ENCODE data around the gene ATP6V0A1. TPM values are rescaled to one million over a fixed set of nuclear protein-coding genes. Genes with fewer than 3 reads are reported as not detected.
"Not testable (repeated sequence)": the region's sequence is repeated elsewhere in the genome, so short reads cannot be mapped to it uniquely, and the experiment has no call there.

The ATP6V0A1 gene
- total RNA-seq, 2 experiments from 2014 or later = 5.8 to 7.1 TPM

- ATAC-seq (no peak), DNase-seq (no peak)
- ChIA-PET POLR2A (no interaction called here), CTCF (interaction anchor here (1.6 to 2.6 kb wide), 5 partner anchors 8 to 214 kb away, joined by 4 to 7 read pairs (median 7); no protein-coding TSS in a partner anchor)
- H3K36me3 Mint-ChIP-seq (ENCODE audit: low read depth) = no peaks in the 10 kb centered on the region
- no peaks in the 10 kb centered on the region for H3K27me3 Mint-ChIP-seq
- no peaks in the 10 kb centered on the region for H3K9me3 Mint-ChIP-seq
- intact Hi-C loops (cut with micrococcal nuclease) = no loop called here
- H3K4me3 Mint-ChIP-seq = no peak overlapping the region
- TF ChIP-seq, protein P1, sequence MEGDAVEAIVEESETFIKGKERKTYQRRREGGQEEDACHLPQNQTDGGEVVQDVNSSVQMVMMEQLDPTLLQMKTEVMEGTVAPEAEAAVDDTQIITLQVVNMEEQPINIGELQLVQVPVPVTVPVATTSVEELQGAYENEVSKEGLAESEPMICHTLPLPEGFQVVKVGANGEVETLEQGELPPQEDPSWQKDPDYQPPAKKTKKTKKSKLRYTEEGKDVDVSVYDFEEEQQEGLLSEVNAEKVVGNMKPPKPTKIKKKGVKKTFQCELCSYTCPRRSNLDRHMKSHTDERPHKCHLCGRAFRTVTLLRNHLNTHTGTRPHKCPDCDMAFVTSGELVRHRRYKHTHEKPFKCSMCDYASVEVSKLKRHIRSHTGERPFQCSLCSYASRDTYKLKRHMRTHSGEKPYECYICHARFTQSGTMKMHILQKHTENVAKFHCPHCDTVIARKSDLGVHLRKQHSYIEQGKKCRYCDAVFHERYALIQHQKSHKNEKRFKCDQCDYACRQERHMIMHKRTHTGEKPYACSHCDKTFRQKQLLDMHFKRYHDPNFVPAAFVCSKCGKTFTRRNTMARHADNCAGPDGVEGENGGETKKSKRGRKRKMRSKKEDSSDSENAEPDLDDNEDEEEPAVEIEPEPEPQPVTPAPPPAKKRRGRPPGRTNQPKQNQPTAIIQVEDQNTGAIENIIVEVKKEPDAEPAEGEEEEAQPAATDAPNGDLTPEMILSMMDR (IDR thresholded peaks at IDR 0.05) = no peak
- peaks cover 1% of the 10 kb centered on the region for H3K4me1 Mint-ChIP-seq (ENCODE audit: low read depth)
- no peak overlapping the region for H3K27ac Mint-ChIP-seq
Observed at GRCh38 chr17:42436391-42436790, 22.3 kb upstream of the ATP6V0A1 start.

- DNase-seq = peak; percentile 77
- intact Hi-C loops (cut with micrococcal nuclease) = loop anchor here (2.0 kb wide), 1 partner anchor 78 kb away; no protein-coding TSS in a partner anchor
Observed at GRCh38 chr17:42438600-42439567, 19.8 kb upstream of the ATP6V0A1 start.

DNA sequence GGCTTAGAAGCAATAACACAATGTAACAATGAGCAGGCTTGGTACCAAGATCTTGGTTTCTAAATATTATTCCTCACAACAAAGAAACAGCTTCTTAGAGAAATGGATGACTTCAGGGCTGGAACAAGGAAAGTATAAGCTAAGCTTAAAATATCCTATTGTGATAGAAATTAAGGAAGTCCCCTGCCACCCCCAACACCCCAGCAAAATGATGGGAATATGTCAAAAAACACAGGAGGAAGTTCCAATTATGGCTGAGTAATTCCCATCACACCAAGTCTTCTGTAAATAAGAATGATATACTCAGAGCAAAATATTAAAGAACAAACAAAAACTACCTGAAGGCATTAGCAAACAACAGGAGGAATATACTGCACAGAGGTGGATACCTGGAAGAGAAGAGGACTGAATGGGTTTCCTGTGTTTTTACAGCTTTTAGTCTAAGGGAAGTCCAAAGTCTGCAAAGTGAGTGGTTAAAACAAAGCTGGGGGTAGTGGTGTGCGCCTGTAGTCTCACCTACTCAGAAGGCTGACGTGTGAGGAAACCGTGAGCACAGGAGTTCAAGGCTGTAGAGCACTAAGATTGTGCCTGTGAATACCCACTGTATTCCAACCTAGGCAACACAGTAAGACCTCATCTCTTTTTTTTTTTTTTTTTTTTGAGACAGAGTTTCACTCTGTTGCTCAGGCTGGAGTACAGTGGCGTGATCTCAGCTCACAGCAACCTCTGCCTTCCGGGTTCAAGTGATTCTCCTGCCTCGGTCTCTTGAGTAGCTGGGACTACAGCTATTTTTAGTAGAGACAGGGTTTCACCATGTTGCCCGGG is 17.1 kb upstream of the ATP6V0A1 start:
- POLR2A ChIA-PET = interaction anchor here (0.6 to 0.9 kb wide), 3 partner anchors 65 to 136 kb away, joined by 3 to 4 read pairs (median 3); partner anchors contain the start of gene PSMC3IP
- intact Hi-C loops (cut with micrococcal nuclease) = no loop called here
- H3K36me3 Mint-ChIP-seq (ENCODE audit: low read depth) = no peaks in the 10 kb centered on the region
- CTCF ChIA-PET = interaction anchor here (0.6 to 3.5 kb wide), 9 partner anchors 9 to 172 kb away, joined by 3 to 34 read pairs (median 4); no protein-coding TSS in a partner anchor
- H3K9me3 Mint-ChIP-seq = no peaks in the 10 kb centered on the region
- no peak for DNase-seq
- no peak for ATAC-seq
- peaks cover 6% of the 10 kb centered on the region for H3K27me3 Mint-ChIP-seq
- peaks cover 11% of the 10 kb centered on the region for H3K4me1 Mint-ChIP-seq (ENCODE audit: low read depth)
- TF ChIP-seq, protein P1 (IDR thresholded peaks at IDR 0.05) = no peak
- H3K4me3 Mint-ChIP-seq = no peak overlapping the region
- H3K27ac Mint-ChIP-seq = no peak overlapping the region

More at GRCh38 chr17:42438600-42439567, 19.8 kb upstream of the ATP6V0A1 start:
- Mint-ChIP-seq H3K4me1 (ENCODE audit: low read depth) (peaks cover 7% of the 10 kb centered on the region), H3K27ac (no peak overlapping the region), H3K27me3 (peaks cover 4% of the 10 kb centered on the region), H3K9me3 (no peaks in the 10 kb centered on the region), H3K36me3 (ENCODE audit: low read depth) (no peaks in the 10 kb centered on the region), H3K4me3 (no peak overlapping the region)
- ChIA-PET CTCF (interaction anchor here (0.6 to 3.5 kb wide), 12 partner anchors 9 to 91 kb away, joined by 3 to 34 read pairs (median 4); no protein-coding TSS in a partner anchor), POLR2A (no interaction called here)
- TF ChIP-seq, protein P1 (IDR thresholded peaks at IDR 0.05) = peak; percentile 62
- peak; percentile 42 for ATAC-seq

GRCh38 chr17:42442196-42442565 is 16.5 kb upstream of the ATP6V0A1 start:
- ATAC-seq (no peak), DNase-seq (no peak)
- no peaks in the 10 kb centered on the region for H3K36me3 Mint-ChIP-seq (ENCODE audit: low read depth)
- intact Hi-C loops (cut with micrococcal nuclease) = no loop called here
- no peaks in the 10 kb centered on the region for H3K9me3 Mint-ChIP-seq
- POLR2A ChIA-PET = interaction anchor here (0.6 kb wide), 1 partner anchor 64 kb away, joined by 3 read pairs; no protein-coding TSS in a partner anchor
- no peak overlapping the region for H3K27ac Mint-ChIP-seq
- H3K27me3 Mint-ChIP-seq = peaks cover 6% of the 10 kb centered on the region
- TF ChIP-seq, protein P1 (IDR thresholded peaks at IDR 0.05) = no peak
- H3K4me1 Mint-ChIP-seq (ENCODE audit: low read depth) = peaks cover 11% of the 10 kb centered on the region
- no peak overlapping the region for H3K4me3 Mint-ChIP-seq
- CTCF ChIA-PET = interaction anchor here (1.5 to 3.5 kb wide), 5 partner anchors 18 to 120 kb away, joined by 3 to 34 read pairs (median 6); no protein-coding TSS in a partner anchor

- DNase-seq; POLR2A ChIA-PET; H3K4me3 Mint-ChIP-seq; H3K9me3 Mint-ChIP-seq; H3K4me1 Mint-ChIP-seq (ENCODE audit: low read depth); H3K36me3 Mint-ChIP-seq (ENCODE audit: low read depth); intact Hi-C loops (cut with micrococcal nuclease); H3K27ac Mint-ChIP-seq; H3K27me3 Mint-ChIP-seq; CTCF ChIA-PET; ATAC-seq: not testable (repeated sequence)
Observed at GRCh38 chr17:42449176-42449575, 9.5 kb upstream of the ATP6V0A1 start.

DNA sequence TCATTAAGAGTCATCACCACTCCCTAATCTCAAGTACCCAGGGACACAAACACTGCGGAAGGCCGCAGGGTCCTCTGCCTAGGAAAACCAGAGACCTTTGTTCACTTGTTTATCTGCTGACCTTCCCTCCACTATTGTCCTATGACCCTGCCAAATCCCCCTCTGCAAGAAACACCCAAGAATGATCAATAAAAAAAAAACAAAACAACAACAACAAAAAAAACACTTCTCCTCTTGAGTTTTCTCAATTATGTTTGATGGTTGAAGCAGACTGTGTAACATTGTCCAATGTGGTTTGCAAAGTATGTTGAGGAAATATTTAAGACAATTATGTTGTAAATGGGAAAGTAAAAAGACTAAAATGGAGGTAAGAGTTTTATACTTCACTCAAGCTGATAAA is 8.8 kb upstream of the ATP6V0A1 start:
- H3K4me3 Mint-ChIP-seq; H3K4me1 Mint-ChIP-seq (ENCODE audit: low read depth); ATAC-seq; intact Hi-C loops (cut with micrococcal nuclease); H3K36me3 Mint-ChIP-seq (ENCODE audit: low read depth); CTCF ChIA-PET; H3K9me3 Mint-ChIP-seq; POLR2A ChIA-PET; DNase-seq; H3K27ac Mint-ChIP-seq; H3K27me3 Mint-ChIP-seq: not testable (repeated sequence)

DNA sequence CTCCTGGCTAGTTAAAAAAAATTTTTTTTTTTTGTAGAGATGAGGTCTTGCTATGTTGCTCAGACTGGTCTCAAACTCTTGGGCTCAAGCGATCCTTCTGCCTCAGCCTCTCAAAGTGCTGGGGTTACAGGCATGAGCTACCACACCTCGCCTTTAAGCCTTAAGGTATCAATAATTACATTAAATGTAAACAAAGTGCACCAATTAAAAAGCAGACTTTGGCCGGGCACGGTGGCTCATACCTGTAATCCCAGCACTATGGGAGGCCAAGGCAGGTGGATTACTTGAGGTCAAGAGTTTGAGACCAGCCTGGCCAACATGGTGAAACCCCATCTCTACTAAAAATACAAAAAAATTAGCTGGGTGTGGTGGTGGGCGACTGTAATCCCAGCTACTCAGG is 7.4 kb upstream of the ATP6V0A1 start:
- H3K9me3 Mint-ChIP-seq; POLR2A ChIA-PET; H3K36me3 Mint-ChIP-seq (ENCODE audit: low read depth); H3K27me3 Mint-ChIP-seq; intact Hi-C loops (cut with micrococcal nuclease); H3K4me3 Mint-ChIP-seq; H3K27ac Mint-ChIP-seq; DNase-seq; ATAC-seq; H3K4me1 Mint-ChIP-seq (ENCODE audit: low read depth): not testable (repeated sequence)
- CTCF ChIA-PET = interaction anchor here (0.6 to 1.2 kb wide), 2 partner anchors 48 to 418 kb away, joined by 3 read pairs; no protein-coding TSS in a partner anchor

Measured in activated CD8-positive, alpha-beta T cell treated with anti-CD3 and anti-CD28 coated beads for 36 hours (primary cell).